HG02885 (cell line): ENCODE results near the gene FAM117A.

Source experiments
- ATAC-seq: cut with Tn5 transposase; IDR thresholded peaks from one replicate; pipeline ENCODE4 v1.9.1; 2021; ENCODE audit warnings: mild to moderate bottlenecking; ENCODE audit not compliant: unreplicated experiment, poor library complexity

The FAM117A gene

GRCh38 chr17:49715216-49715615 lies 48.7 kb downstream of the FAM117A start:
- no peak for ATAC-seq

- ATAC-seq, result no peak
These were observed 55.3 kb downstream of the FAM117A start for GRCh38 chr17:49708515-49709183.

GRCh38 chr17:49707608-49708514 lies 56.1 kb downstream of the FAM117A start, which contains the start of gene SLC35B1:
Gene SLC35B1, minus strand, starts transcription at chr17:49707964. Its CDS starts 131 bp downstream, at chr17:49707833.
- peak; percentile 94 for ATAC-seq

GRCh38 chr17:49707246-49707607 lies 56.7 kb downstream of the FAM117A start:
- no peak for ATAC-seq

GRCh38 chr17:49705254-49705653 lies 58.7 kb downstream of the FAM117A start:
- no peak for ATAC-seq

- ATAC-seq, result no peak
These were observed 60.2 kb downstream of the FAM117A start for GRCh38 chr17:49703557-49704277.

GRCh38 chr17:49700960-49701359 lies 63.0 kb downstream of the FAM117A start:
- no peak for ATAC-seq

- no peak for ATAC-seq
These were observed 63.9 kb downstream of the FAM117A start for GRCh38 chr17:49699966-49700575.

GRCh38 chr17:49698005-49698404 lies 65.9 kb downstream of the FAM117A start:
- no peak for ATAC-seq

GRCh38 chr17:49696233-49696761 lies 67.6 kb downstream of the FAM117A start:
- ATAC-seq, result peak; percentile 70

GRCh38 chr17:49695698-49696232 lies 68.2 kb downstream of the FAM117A start:
- no peak for ATAC-seq

GRCh38 chr17:49694847-49695697 lies 68.9 kb downstream of the FAM117A start:
- ATAC-seq, result no peak

- ATAC-seq, result no peak
These were observed 71.2 kb downstream of the FAM117A start for GRCh38 chr17:49692751-49693150.

GRCh38 chr17:49691677-49692191 lies 72.2 kb downstream of the FAM117A start:
- ATAC-seq, result no peak

- no peak for ATAC-seq
These were observed 72.8 kb downstream of the FAM117A start for GRCh38 chr17:49691086-49691676.

- no peak for ATAC-seq
These were observed 73.7 kb downstream of the FAM117A start for GRCh38 chr17:49690256-49690655.

- ATAC-seq, result no peak
These were observed 75.1 kb downstream of the FAM117A start for GRCh38 chr17:49688848-49689247.

- no peak for ATAC-seq
These were observed 75.9 kb downstream of the FAM117A start for GRCh38 chr17:49687878-49688491.
